Pancreas (tissue), 10 donors: Measurements from ENCODE around the gene ANO4. TPM values are rescaled to one million over a fixed set of nuclear protein-coding genes. Genes with fewer than 3 reads are reported as not detected.

Experiments
- ATAC-seq, 4 donors: fragments of 200-7000 bp; cut with Tn5 transposase; one replicate each; pipeline versions ENCODE4 v1.8.0 to v1.9.1; 2020; ENCODE audit warnings: mild to moderate bottlenecking in 4 of 4, moderate library complexity in 4 of 4
- DNase-seq, 6 donors: peaks; one replicate each; pipeline ENCODE4 v3.0.0-alpha.2; 2020
- FAIRE-seq: peaks from 2 replicates; lab custom pipeline; 2012; peaks lifted over from hg19 to GRCh38; lab: Jason Lieb, UNC
- H3K27ac ChIP-seq, 4 donors: fragments of 200-600 bp; sonication (generic); 1 replicate in 3 of 4; 2 replicates in 1 of 4; pipeline versions ENCODE4 v1.5.0 to v1.8.0; 2020
- H3K27me3 ChIP-seq, 4 donors: fragments of 200-600 bp; one replicate each; pipeline ENCODE4 v1.8.0; 2021
- H3K36me3 ChIP-seq, 3 donors: fragments of 200-600 bp; sonication (generic) in 1 of 3; one replicate each; pipeline versions ENCODE4 v1.5.0 to v1.8.0; 2020 to 2021
- H3K4me1 ChIP-seq, 3 donors: fragments of 200-600 bp; one replicate each; pipeline ENCODE4 v1.8.0; 2021
- H3K4me3 ChIP-seq, 4 donors: fragments of 200-600 bp; sonication (generic) in 2 of 4; one replicate each; pipeline versions ENCODE4 v1.5.0 to v1.8.0; 2020 to 2021
- H3K9me3 ChIP-seq, 4 donors: fragments of 200-600 bp; one replicate each; pipeline ENCODE4 v1.8.0; 2021
- CTCF ChIP-seq, 4 donors: fragments of 200-600 bp; sonication (generic) in 3 of 4; IDR thresholded peaks; one replicate each; pipeline versions ENCODE4 v1.5.0 to v1.8.0; 2021; ENCODE audit warnings: antibody characterized with exemption in 4 of 4
- WGBS, 2 donors: extraction: QIAGEN DNeasy Blood & Tissue Kit; methylation state at CpG; one replicate each; pipeline ENCODE4 v1.1.7; 2013; 5-methylcytosine and 5-hydroxymethylcytosine counted together
- intact Hi-C, 3 donors: fragments of 100-400 bp; cut with DNase I; formaldehyde crosslinking; loops; one replicate each; pipeline versions ENCODE4 v1.11.1 to v1.14.2; 2022
- polyA plus RNA-seq, 2 donors: library from polyadenylated mRNA; stranded (reverse); fragments of 200-250 nt; gene quantifications; one replicate each; pipeline ENCODE4 v1.2.3, GENCODE V29; 2013
- total RNA-seq, 6 donors: library from RNA; stranded (reverse); fragmentation: NEBNext Ultra II Directional in 4 of 6; extraction: Animal tissue kit (Norgen Biotek cat#: 25700) in 4 of 6; gene quantifications; one replicate each; pipeline versions ENCODE4 v1.2.1 to v1.2.4, GENCODE V29; 2021 to 2023
- donor health status: healthy with polysubstance abuse.
- donor health status: DM: no; HTN: no; CAD: no; lungs with moderate emphysema.
- donor health status: DM: no; HTN: no; CAD: no.
- donor health status: control.
- donor health status: control.
- donor health status: Bipolar disorder and iron deficiency.
- donor health status: DM: yes; HTN: yes; CAD: no.
- donor health status: DM: no; HTN: no; CAD: no.
- donor health status: DM: no; HTN: no; CAD: no.
- donor health status: DM: yes; HTN: yes; CAD: no.

Gene ANO4
- total and polyA plus RNA-seq, 8 donors = 0.14 to 2.1 (median 0.28) TPM; not detected in 1

GRCh38 chr12:101019201-101019600 lies 224.6 kb downstream of the ANO4 start:
- DNase-seq = no peak
- H3K9me3 ChIP-seq = no peaks in the 10 kb centered on the region
- 65 to 74% methylated on average over 4 of the region's 4 CpGs for WGBS, 2 donors
- H3K27ac ChIP-seq = no peak overlapping the region
- H3K27me3 ChIP-seq = no peaks in the 10 kb centered on the region
- FAIRE-seq = no peak
- no peaks in the 10 kb centered on the region for H3K36me3 ChIP-seq
- ATAC-seq = no peak
- H3K4me3 ChIP-seq = no peak overlapping the region
- intact Hi-C loops = no loop called here
- H3K4me1 ChIP-seq = peaks cover 0 to 4% (median 0%) of the 10 kb centered on the region in 3 donors
- no peak for TF ChIP-seq CTCF (IDR thresholded peaks at IDR 0.05)

- H3K4me1 ChIP-seq = peaks cover 0 to 4% (median 0%) of the 10 kb centered on the region in 3 donors
- intact Hi-C loops = no loop called here
- WGBS, 2 donors = 60 to 74% methylated on average over 3 of the region's 3 CpGs
- DNase-seq (no peak), FAIRE-seq (no peak), ATAC-seq (no peak)
- no peak overlapping the region for H3K4me3 ChIP-seq
- TF ChIP-seq CTCF (IDR thresholded peaks at IDR 0.05) = no peak
- H3K27me3 ChIP-seq = no peaks in the 10 kb centered on the region
- H3K9me3 ChIP-seq = no peaks in the 10 kb centered on the region
- no peaks in the 10 kb centered on the region for H3K36me3 ChIP-seq
- H3K27ac ChIP-seq = no peak overlapping the region
These were observed 225.1 kb downstream of the ANO4 start for GRCh38 chr12:101019667-101020066.

GRCh38 chr12:101021442-101021841 lies 226.9 kb downstream of the ANO4 start:
- Histone ChIP-seq H3K36me3 (no peaks in the 10 kb centered on the region), H3K27ac (no peak overlapping the region), H3K4me1 (peaks cover 0 to 4% (median 0%) of the 10 kb centered on the region in 3 donors), H3K4me3 (no peak overlapping the region), H3K27me3 (no peaks in the 10 kb centered on the region), H3K9me3 (no peaks in the 10 kb centered on the region)
- no peak for ATAC-seq
- no peak for TF ChIP-seq CTCF (IDR thresholded peaks at IDR 0.05)
- WGBS, 2 donors = 79% methylated on average over 3 of the region's 3 CpGs
- intact Hi-C loops = no loop called here
- no peak for DNase-seq
- no peak for FAIRE-seq

GRCh38 chr12:101021911-101022388 lies 227.4 kb downstream of the ANO4 start:
- peak; percentile 56 to 82 (median 68) for ATAC-seq
- H3K36me3 ChIP-seq = no peaks in the 10 kb centered on the region
- no peaks in the 10 kb centered on the region for H3K27me3 ChIP-seq
- no peak for FAIRE-seq
- H3K4me1 ChIP-seq = peaks cover 0 to 4% (median 0%) of the 10 kb centered on the region in 3 donors
- no peak for DNase-seq
- TF ChIP-seq CTCF (IDR thresholded peaks at IDR 0.05) = no peak
- no peaks in the 10 kb centered on the region for H3K9me3 ChIP-seq
- intact Hi-C loops = no loop called here
- H3K4me3 ChIP-seq = no peak overlapping the region
- no peak overlapping the region for H3K27ac ChIP-seq

- Histone ChIP-seq H3K27me3 (no peaks in the 10 kb centered on the region), H3K9me3 (no peaks in the 10 kb centered on the region), H3K4me1 (peaks cover 0 to 1% (median 0%) of the 10 kb centered on the region in 3 donors), H3K4me3 (no peak overlapping the region), H3K36me3 (no peaks in the 10 kb centered on the region), H3K27ac (no peak overlapping the region)
- WGBS, 2 donors = 60 to 70% methylated on average over 3 of the region's 3 CpGs
- intact Hi-C loops = no loop called here
- DNase-seq = peak in 1 of 6 donors; percentile 31
- ATAC-seq = no peak
- TF ChIP-seq CTCF (IDR thresholded peaks at IDR 0.05) = no peak
- no peak for FAIRE-seq
These were observed 232.6 kb downstream of the ANO4 start for GRCh38 chr12:101027200-101027599.
